ENCODE results near the gene MRPS30.
"Not testable (repeated sequence)": the region's sequence is repeated elsewhere in the genome, so short reads cannot be mapped to it uniquely, and the experiment has no call there.

MRPS30 gene

GRCh38 chr5:44821164-44821563 lies 12.4 kb downstream of the MRPS30 start:
- DNase-seq (ENCODE audit: low read depth in 2 of 2): no peak

GRCh38 chr5:44824662-44825061 lies 15.9 kb downstream of the MRPS30 start:
- not testable (repeated sequence) for DNase-seq (ENCODE audit: low read depth in 2 of 2)

- no peak for DNase-seq (ENCODE audit: low read depth in 2 of 2)
These were observed 18.9 kb downstream of the MRPS30 start for GRCh38 chr5:44827681-44828080.

GRCh38 chr5:44828719-44829118 lies 20.0 kb downstream of the MRPS30 start:
- DNase-seq (ENCODE audit: low read depth in 2 of 2): no peak

GRCh38 chr5:44830951-44831350 lies 22.2 kb downstream of the MRPS30 start:
- DNase-seq (ENCODE audit: low read depth in 2 of 2): no peak

DNA sequence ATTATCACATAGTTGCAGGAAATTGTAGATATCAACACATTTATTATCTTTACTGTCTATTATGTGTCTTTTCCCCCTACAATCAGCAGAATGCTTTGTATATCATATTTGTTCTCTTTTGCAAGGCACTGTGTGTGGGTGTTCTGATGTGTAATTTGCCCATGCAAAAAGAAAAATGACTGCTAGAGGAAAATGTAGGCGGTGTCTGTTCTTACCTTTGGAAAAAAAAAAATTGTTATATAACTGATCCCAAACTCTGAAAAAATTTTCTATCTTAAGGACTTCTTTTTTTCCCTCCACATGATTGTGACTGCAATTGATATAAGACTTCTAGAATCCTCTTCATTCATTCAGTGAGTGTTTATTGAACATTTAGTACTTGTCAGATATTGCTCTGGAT lies 24.5 kb downstream of the MRPS30 start:
- DNase-seq (ENCODE audit: low read depth in 2 of 2): no peak

DNA sequence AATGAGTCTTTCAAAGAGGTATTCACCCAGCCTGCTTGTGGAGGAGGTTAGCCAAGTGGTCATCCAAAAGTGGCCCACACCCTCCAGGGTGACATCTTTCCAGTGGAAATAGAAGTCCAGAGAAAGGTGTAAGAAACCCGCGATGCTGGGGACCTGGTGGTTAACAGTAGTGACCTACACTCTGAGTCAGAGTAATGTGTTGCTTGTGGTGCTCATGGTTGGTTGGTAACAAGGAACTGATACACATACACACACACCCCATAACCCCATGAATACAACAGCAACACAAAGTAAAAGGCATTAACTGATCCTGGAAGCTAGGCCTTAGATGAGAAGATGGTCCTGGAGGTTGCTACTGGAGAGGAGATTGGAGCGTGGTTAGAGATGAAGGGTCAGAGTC lies 26.9 kb downstream of the MRPS30 start:
- no peak for DNase-seq (ENCODE audit: low read depth in 2 of 2)

DNA sequence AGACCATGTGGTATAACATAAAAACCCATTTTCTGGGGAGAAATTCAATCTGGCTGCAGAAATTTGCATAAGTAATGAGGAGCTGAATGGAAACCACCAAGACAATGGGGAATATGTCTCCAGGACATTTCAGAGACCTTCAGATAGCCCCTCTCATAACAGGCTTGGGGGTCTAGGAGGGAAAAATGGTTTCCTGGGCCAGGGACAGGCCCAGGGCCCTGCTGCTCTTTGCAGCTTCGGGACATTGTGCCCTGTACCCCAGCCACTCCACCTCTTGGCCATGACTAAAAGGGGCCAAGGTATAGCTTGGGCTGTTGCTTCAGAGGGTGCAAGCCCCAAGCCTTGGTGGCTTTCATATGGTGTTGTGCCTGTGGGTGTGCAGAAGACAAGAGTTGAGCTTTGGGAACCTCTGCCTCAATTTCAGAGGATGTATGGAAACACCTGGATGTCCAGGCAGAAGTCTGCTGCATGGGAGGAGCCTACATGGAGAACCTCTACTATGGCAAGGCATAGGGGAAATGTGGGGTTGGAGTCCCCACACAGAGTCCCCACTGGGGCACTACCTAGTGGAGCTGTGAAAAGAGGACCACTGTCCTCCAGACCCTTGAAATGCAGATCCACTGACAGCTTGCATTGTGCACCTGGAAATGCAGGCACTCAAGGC lies 30.4 kb downstream of the MRPS30 start:
- no peak for DNase-seq (ENCODE audit: low read depth in 2 of 2)

GRCh38 chr5:44842496-44843282 lies 33.9 kb downstream of the MRPS30 start:
- DNase-seq (ENCODE audit: low read depth in 2 of 2): no peak

GRCh38 chr5:44844744-44845143 lies 36.0 kb downstream of the MRPS30 start:
- DNase-seq (ENCODE audit: low read depth in 2 of 2): no peak

GRCh38 chr5:44845777-44846176 lies 37.0 kb downstream of the MRPS30 start:
- DNase-seq (ENCODE audit: low read depth in 2 of 2): no peak

DNA sequence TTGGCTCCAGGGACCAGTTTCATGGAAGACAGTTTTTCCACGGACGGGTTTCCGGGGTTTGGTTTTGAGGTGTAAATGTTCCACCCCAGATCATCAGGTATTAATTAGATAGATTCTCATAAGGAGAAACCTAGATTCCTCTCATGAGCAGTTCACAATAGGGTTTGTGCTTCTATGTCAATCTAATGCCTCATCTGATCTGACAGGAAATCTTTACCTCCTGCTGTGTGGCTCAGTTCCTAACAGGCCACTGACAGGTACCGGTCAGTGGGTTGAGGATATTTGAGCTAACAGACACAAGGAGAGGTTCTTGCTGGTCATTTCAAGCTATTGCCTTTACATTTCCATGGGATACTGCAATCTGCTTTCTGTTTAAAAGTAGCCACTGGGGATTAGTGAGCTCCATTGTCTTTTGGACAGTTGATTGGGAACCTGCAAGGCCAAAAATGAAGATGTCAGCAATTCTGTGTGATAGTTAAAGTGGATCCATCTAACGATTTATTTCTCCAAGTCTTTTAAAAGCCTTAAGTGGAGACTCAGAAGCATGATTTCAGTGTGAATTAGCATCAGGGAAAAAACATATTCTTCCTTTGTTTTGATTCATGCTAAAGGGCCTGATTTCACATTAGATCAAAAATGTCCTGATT lies 38.6 kb downstream of the MRPS30 start:
- DNase-seq (ENCODE audit: low read depth in 2 of 2): no peak

DNA sequence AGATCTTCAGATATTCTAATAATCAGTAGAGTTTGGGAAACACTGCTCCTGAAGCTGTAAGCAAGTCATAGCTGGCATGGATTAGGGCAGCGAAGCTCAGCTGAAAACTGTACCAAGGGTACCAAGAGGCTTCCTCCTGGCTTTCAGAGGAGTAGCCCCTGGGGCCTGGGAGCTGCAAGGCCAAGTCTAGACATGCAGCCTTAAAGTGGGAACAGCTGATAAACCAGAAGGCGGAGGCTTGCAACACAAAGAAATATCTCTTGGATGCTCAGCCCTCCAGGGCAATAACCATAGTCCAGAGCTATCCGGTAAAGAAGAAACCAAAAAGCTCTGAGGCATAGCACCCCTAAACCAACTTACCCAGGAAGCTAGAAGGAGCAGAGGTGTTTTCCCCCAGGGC lies 51.5 kb downstream of the MRPS30 start:
- DNase-seq (ENCODE audit: low read depth in 2 of 2): no peak

GRCh38 chr5:44862808-44863207 lies 54.1 kb downstream of the MRPS30 start:
- DNase-seq (ENCODE audit: low read depth in 2 of 2): no peak

Data from stimulated activated CD4-positive, alpha-beta T cell treated with anti-CD3 and anti-CD28 coated beads, Interleukin-1b, Interleukin-23, amount 100 ng/mL, for 1 hour (primary cell).